DOHH2 (cell line): ENCODE data around the gene CPNE5.
A peak's percentile ranks its signal among the peaks of the same experiment; 100 is the strongest.

Experiments
- H3F3A ChIP-seq: fragments of 200-600 bp; sonication (generic), shearing (Covaris generic); 2 replicates; pipeline ENCODE4 v1.6.0; 2016; ENCODE audit warnings: antibody characterized with exemption, mild to moderate bottlenecking; ENCODE audit not compliant: control insufficient read depth, insufficient read depth
- H3K27ac ChIP-seq: fragments of 200-600 bp; sonication (generic); 2 replicates; pipeline ENCODE4 v1.5.1; 2014; ENCODE audit warnings: low read depth, mild to moderate bottlenecking, low read length, moderate library complexity
- H3K27me3 ChIP-seq: fragments of 200-600 bp; sonication (generic); 2 replicates; pipeline ENCODE4 v1.6.1; 2014; ENCODE audit warnings: mild to moderate bottlenecking, low read length, mixed read lengths; ENCODE audit not compliant: control insufficient read depth
- H3K36me3 ChIP-seq: fragments of 200-600 bp; sonication (generic); 2 replicates; pipeline ENCODE4 v1.6.1; 2014; ENCODE audit warnings: mild to moderate bottlenecking, low read length, moderate library complexity, mixed read lengths; ENCODE audit not compliant: control insufficient read depth
- H3K4me1 ChIP-seq: fragments of 200-600 bp; sonication (generic); 2 replicates; pipeline ENCODE4 v1.6.1; 2014; ENCODE audit warnings: mild to moderate bottlenecking, low read length, mixed read lengths; ENCODE audit not compliant: control insufficient read depth
- H3K4me2 ChIP-seq: fragments of 200-600 bp; sonication (generic); 2 replicates; pipeline ENCODE4 v1.6.0; 2014; ENCODE audit warnings: mild to moderate bottlenecking, low read length, moderate library complexity
- H3K4me3 ChIP-seq: fragments of 200-600 bp; sonication (generic); 2 replicates; pipeline ENCODE4 v1.5.1; 2014; ENCODE audit warnings: mild to moderate bottlenecking, low read length, mixed read lengths
- H3K79me2 ChIP-seq: fragments of 200-600 bp; sonication (generic); 2 replicates; pipeline ENCODE4 v1.6.1; 2014; ENCODE audit warnings: mild to moderate bottlenecking, low read length, mixed read lengths; ENCODE audit not compliant: control insufficient read depth
- H3K9me2 ChIP-seq: fragments of 200-600 bp; sonication (generic); replicated peaks from 2 replicates; pipeline ENCODE4 v1.6.1; 2014; ENCODE audit warnings: mild to moderate bottlenecking, low read length, mixed read lengths; ENCODE audit not compliant: control insufficient read depth
- H3K9me3 ChIP-seq: fragments of 200-600 bp; sonication (generic); 2 replicates; pipeline ENCODE4 v1.6.1; 2014; ENCODE audit warnings: antibody characterized with exemption, low read length, mixed read lengths; ENCODE audit not compliant: control insufficient read depth, insufficient read depth
- H4K20me1 ChIP-seq: fragments of 200-600 bp; sonication (generic); 2 replicates; pipeline ENCODE4 v1.6.0; 2014; ENCODE audit warnings: low read depth, mild to moderate bottlenecking, antibody characterized with exemption, low read length, moderate library complexity; ENCODE audit not compliant: control insufficient read depth, insufficient read depth
- CTCF ChIP-seq: fragments of 200-600 bp; sonication (generic); IDR thresholded peaks from one replicate; pipeline ENCODE4 v1.5.1; 2014; ENCODE audit warnings: antibody characterized with exemption, mild to moderate bottlenecking, low read depth, low read length; ENCODE audit not compliant: poor library complexity, severe bottlenecking
- EZH2phosphoT487 ChIP-seq: fragments of 200-600 bp; sonication (generic); IDR thresholded peaks from 2 replicates; pipeline ENCODE4 v1.6.1; 2017; ENCODE audit warnings: borderline replicate concordance, mild to moderate bottlenecking, antibody characterized with exemption, low read length, moderate library complexity, mixed read lengths

CPNE5 gene

DNA sequence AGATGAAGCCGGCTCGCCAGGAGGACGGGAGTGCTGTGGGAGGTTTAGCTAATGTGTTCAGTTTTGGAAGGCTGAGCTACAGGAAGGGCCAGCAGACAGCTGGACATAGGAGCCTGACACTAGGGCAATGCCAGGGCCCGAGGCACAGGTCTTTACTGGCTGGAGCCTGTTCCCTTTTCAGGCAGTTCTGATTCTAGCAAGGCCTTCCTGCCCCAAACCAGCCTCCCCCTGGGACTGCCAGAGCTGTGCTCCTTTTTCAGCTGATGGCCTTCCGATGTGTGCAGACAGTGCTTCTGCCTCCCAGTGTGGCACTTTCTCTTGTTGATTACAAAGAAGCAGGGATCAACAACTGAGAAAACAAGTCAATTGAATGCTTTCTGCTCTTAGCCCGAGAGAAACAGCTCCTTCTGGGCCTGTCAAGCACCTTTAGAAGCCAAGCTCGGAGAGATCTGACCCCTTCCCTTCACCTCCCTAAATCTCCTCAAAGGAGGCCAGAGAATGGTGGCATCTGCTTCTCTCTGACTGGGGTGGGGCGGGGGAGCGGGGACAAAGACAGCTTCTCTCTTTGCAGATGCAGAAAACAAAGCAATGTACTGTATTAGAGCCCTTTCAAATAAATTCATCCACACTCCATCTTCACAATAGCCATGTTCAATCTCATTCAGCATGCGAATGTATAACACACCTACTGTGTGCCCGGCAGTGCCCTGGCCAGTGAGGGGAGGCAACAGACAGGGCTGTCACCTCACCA, 78.4 kb downstream of the CPNE5 start:
- H3K79me2 ChIP-seq = no peaks in the 10 kb centered on the region
- H3K4me2 ChIP-seq = no peak overlapping the region
- no peak for TF ChIP-seq CTCF
- no peaks in the 10 kb centered on the region for H3K36me3 ChIP-seq
- H3K27ac ChIP-seq = no peak overlapping the region
- H3K4me3 ChIP-seq = no peak overlapping the region
- H3K4me1 ChIP-seq = peaks cover 42% of the 10 kb centered on the region
- peaks cover 3% of the 10 kb centered on the region for H3K27me3 ChIP-seq
- no peaks in the 10 kb centered on the region for H3F3A ChIP-seq
- no peaks in the 10 kb centered on the region for H3K9me2 ChIP-seq
- no peaks in the 10 kb centered on the region for H4K20me1 ChIP-seq
- H3K9me3 ChIP-seq = no peaks in the 10 kb centered on the region

- Histone ChIP-seq H3K36me3 (no peaks in the 10 kb centered on the region), H3K79me2 (no peaks in the 10 kb centered on the region), H3F3A (no peaks in the 10 kb centered on the region), H3K27ac (no peak overlapping the region), H3K4me3 (no peak overlapping the region), H3K9me2 (no peaks in the 10 kb centered on the region), H4K20me1 (no peaks in the 10 kb centered on the region), H3K4me1 (peaks cover 39% of the 10 kb centered on the region), H3K4me2 (0 out of 2 replicates have a peak overlapping the region, but pooled peaks have one; percentile 25), H3K9me3 (no peaks in the 10 kb centered on the region), H3K27me3 (peaks cover 3% of the 10 kb centered on the region)
- TF ChIP-seq EZH2phosphoT487 = no peak
- peak; percentile 99 for TF ChIP-seq CTCF
Observed at GRCh38 chr6:36759148-36759759, 80.0 kb downstream of the CPNE5 start.

- Histone ChIP-seq H3K79me2 (no peaks in the 10 kb centered on the region), H3K4me1 (peaks cover 39% of the 10 kb centered on the region), H3K36me3 (no peaks in the 10 kb centered on the region), H3K4me2 (peak overlapping the region; percentile 25; the same call in 1 of the 2 replicates), H3K9me3 (no peaks in the 10 kb centered on the region), H3K9me2 (no peaks in the 10 kb centered on the region), H3K4me3 (no peak overlapping the region), H3F3A (no peaks in the 10 kb centered on the region), H3K27me3 (peaks cover 3% of the 10 kb centered on the region), H3K27ac (no peak overlapping the region), H4K20me1 (no peaks in the 10 kb centered on the region)
- no peak for TF ChIP-seq CTCF
Observed at GRCh38 chr6:36758516-36759147, 80.6 kb downstream of the CPNE5 start.
